Stimulated activated CD8-positive, alpha-beta memory T cell treated with anti-CD3 and anti-CD28 coated beads, Interleukin-4, amount 100 ng/mL, for 4 hours (primary cell): Measurements from ENCODE around the gene OPRD1.

Source experiments
- DNase-seq, 2 donors: peaks; one replicate each; pipeline ENCODE4 v3.0.0-alpha.2; 2020; ENCODE audit warnings: low read depth in 2 of 2, low spot score in 1 of 2

Gene OPRD1

GRCh38 chr1:28882009-28882628, 70.1 kb downstream of the OPRD1 start:
- peak; percentile 40 to 59 for DNase-seq

- no peak for DNase-seq
These were observed 71.3 kb downstream of the OPRD1 start for GRCh38 chr1:28883242-28883616.

GRCh38 chr1:28885472-28885877, 73.5 kb downstream of the OPRD1 start:
- DNase-seq: no peak

GRCh38 chr1:28885977-28886730, 74.2 kb downstream of the OPRD1 start:
- no peak for DNase-seq

GRCh38 chr1:28886731-28887418, 74.9 kb downstream of the OPRD1 start:
- peak; percentile 79 to 81 for DNase-seq

GRCh38 chr1:28887419-28887834, 75.5 kb downstream of the OPRD1 start:
- peak in 1 of 2 donors; percentile 29 for DNase-seq

- DNase-seq: no peak
These were observed 76.1 kb downstream of the OPRD1 start for GRCh38 chr1:28887835-28888682.

GRCh38 chr1:28888915-28889314, 76.9 kb downstream of the OPRD1 start:
- DNase-seq: no peak

- no peak for DNase-seq
These were observed 77.4 kb downstream of the OPRD1 start for GRCh38 chr1:28889357-28889756.

GRCh38 chr1:28890435-28890834, 78.5 kb downstream of the OPRD1 start:
- no peak for DNase-seq

GRCh38 chr1:28890836-28891235, 78.9 kb downstream of the OPRD1 start:
- DNase-seq: no peak

GRCh38 chr1:28891256-28891655, 79.3 kb downstream of the OPRD1 start:
- DNase-seq: no peak

- DNase-seq: no peak
These were observed 81.6 kb downstream of the OPRD1 start for GRCh38 chr1:28893403-28894102.

GRCh38 chr1:28894785-28895184, 82.8 kb downstream of the OPRD1 start:
- no peak for DNase-seq

GRCh38 chr1:28895896-28896608, 84.1 kb downstream of the OPRD1 start:
- DNase-seq: no peak

GRCh38 chr1:28896609-28896986, 84.6 kb downstream of the OPRD1 start:
- DNase-seq: no peak

- DNase-seq: no peak
These were observed 85.8 kb downstream of the OPRD1 start for GRCh38 chr1:28897789-28898188.

GRCh38 chr1:28898405-28898881, 86.5 kb downstream of the OPRD1 start:
- no peak for DNase-seq

- no peak for DNase-seq
These were observed 87.3 kb downstream of the OPRD1 start for GRCh38 chr1:28899267-28899666.

GRCh38 chr1:28900562-28900961, 88.6 kb downstream of the OPRD1 start:
- no peak for DNase-seq
